Right lobe of liver (tissue), 4 donors: Measurements from ENCODE around the gene JAK3.

Experiments
- CTCF ChIP-seq, 4 donors: fragments of 200-600 bp in 3 of 4; fragments of 450-650 bp in 1 of 4; IDR thresholded peaks; one replicate each; pipeline versions ENCODE4 v1.5.1 to v1.8.0; 2016 to 2022; ENCODE audit warnings: antibody characterized with exemption in 4 of 4, mild to moderate bottlenecking in 2 of 4
- POLR2A ChIP-seq: fragments of 450-650 bp; IDR thresholded peaks from one replicate; pipeline ENCODE4 v1.6.1; 2017; ENCODE audit warnings: antibody characterized with exemption, mild to moderate bottlenecking
- donor health status: DM: no; HTN: no; CAD: no.
- donor health status: DM: no; HTN: no; CAD: no.
- donor health status: DM: no; HTN: yes; CAD: no.

GRCh38 chr19:17794412-17794730 lies 53.4 kb downstream of the JAK3 start:
- TF ChIP-seq CTCF (IDR thresholded peaks at IDR 0.05): no peak
- TF ChIP-seq POLR2A: no peak
